GM18870 (cell line): ENCODE results near the gene GGT5.
A peak's percentile ranks its signal among the peaks of the same experiment; 100 is the strongest.
"Not testable (repeated sequence)": the region's sequence is repeated elsewhere in the genome, so short reads cannot be mapped to it uniquely, and the experiment has no call there.

Source experiments
- ATAC-seq: cut with Tn5 transposase; IDR thresholded peaks from one replicate; pipeline ENCODE4 v1.9.1; 2021; ENCODE audit warnings: moderate library complexity; ENCODE audit not compliant: unreplicated experiment

GGT5 gene

GRCh38 chr22:24245030-24245431, at the start of gene GGT5:
Gene GGT5, minus strand, starts transcription at chr22:24245082. Its CDS starts 357 bp downstream, at chr22:24244725.
- ATAC-seq, result not testable (repeated sequence)

- ATAC-seq, result not testable (repeated sequence)
These were observed 47.4 kb upstream of the GGT5 start for GRCh38 chr22:24292202-24292830.

GRCh38 chr22:24291515-24292201, 46.8 kb upstream of the GGT5 start:
- no peak for ATAC-seq

- no peak for ATAC-seq
These were observed 45.6 kb upstream of the GGT5 start for GRCh38 chr22:24290459-24290858.

- no peak for ATAC-seq
These were observed 44.9 kb upstream of the GGT5 start for GRCh38 chr22:24289741-24290163.

GRCh38 chr22:24289114-24289513, 44.2 kb upstream of the GGT5 start:
- no peak for ATAC-seq

- ATAC-seq, result not testable (repeated sequence)
These were observed 42.9 kb upstream of the GGT5 start for GRCh38 chr22:24287801-24288200.

GRCh38 chr22:24287212-24287611, 42.3 kb upstream of the GGT5 start:
- ATAC-seq, result not testable (repeated sequence)

- no peak for ATAC-seq
These were observed 40.4 kb upstream of the GGT5 start for GRCh38 chr22:24285245-24285644.

GRCh38 chr22:24284747-24285203, 39.9 kb upstream of the GGT5 start:
- ATAC-seq, result no peak

GRCh38 chr22:24282401-24282800, 37.5 kb upstream of the GGT5 start:
- no peak for ATAC-seq

GRCh38 chr22:24280363-24280762, 35.5 kb upstream of the GGT5 start:
- ATAC-seq, result not testable (repeated sequence)

GRCh38 chr22:24274696-24275405, 30.0 kb upstream of the GGT5 start:
- not testable (repeated sequence) for ATAC-seq

GRCh38 chr22:24273906-24274305, 29.0 kb upstream of the GGT5 start:
- not testable (repeated sequence) for ATAC-seq

GRCh38 chr22:24273031-24273430, 28.1 kb upstream of the GGT5 start:
- not testable (repeated sequence) for ATAC-seq

- ATAC-seq, result no peak
These were observed 26.5 kb upstream of the GGT5 start for GRCh38 chr22:24271386-24271854.

GRCh38 chr22:24270556-24271385, 25.9 kb upstream of the GGT5 start, which contains the start of gene SPECC1L:
Gene SPECC1L, plus strand, starts transcription at chr22:24270831. Its CDS starts 31,401 bp downstream, at chr22:24302232.
- peak; percentile 47 for ATAC-seq

- ATAC-seq, result not testable (repeated sequence)
These were observed 21.6 kb upstream of the GGT5 start for GRCh38 chr22:24266495-24266894.

- no peak for ATAC-seq
These were observed 20.9 kb upstream of the GGT5 start for GRCh38 chr22:24265734-24266133.

GRCh38 chr22:24264329-24264896, 19.5 kb upstream of the GGT5 start:
- ATAC-seq, result not testable (repeated sequence)
